Measurements from ENCODE around the gene FPR3. TPM values are rescaled to one million over a fixed set of nuclear protein-coding genes. Genes with fewer than 3 reads are reported as not detected.

Gene FPR3
- total RNA-seq, 1 experiment from 2014 or later: not detected

- intact Hi-C loops (cut with micrococcal nuclease; ENCODE audit: unreplicated experiment): no loop called here
- no peak overlapping the region for H3K4me3 Mint-ChIP-seq (ENCODE audit: low read depth, unreplicated experiment)
- CTCF ChIA-PET: interaction anchor here (0.6 kb wide), 1 partner anchor 70 kb away, joined by 7 read pairs; no protein-coding TSS in a partner anchor
Observed at GRCh38 chr19:51815043-51815442, 20.1 kb downstream of the FPR3 start.

DNA sequence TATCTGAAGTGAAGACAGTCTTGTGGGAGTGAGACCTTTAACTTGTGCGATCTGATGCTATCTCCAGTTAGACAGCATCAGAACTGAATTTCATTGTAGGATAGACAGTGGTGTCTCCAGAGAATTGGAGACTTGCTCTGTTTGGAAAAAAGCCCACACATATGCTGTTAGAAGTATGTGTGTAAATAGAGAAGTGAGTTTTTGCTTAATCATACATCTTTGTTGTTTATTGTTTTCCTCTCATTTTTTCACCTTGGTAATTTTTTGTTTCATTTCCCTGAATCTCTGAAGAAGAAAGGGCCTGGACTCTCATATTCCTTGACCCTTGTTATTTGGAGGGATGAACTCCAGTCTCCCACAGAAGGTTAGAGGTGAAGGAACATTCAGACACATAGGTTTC, 21.8 kb downstream of the FPR3 start:
- intact Hi-C loops (cut with micrococcal nuclease; ENCODE audit: unreplicated experiment): no loop called here
- H3K27ac Mint-ChIP-seq (ENCODE audit: unreplicated experiment): no peak overlapping the region
- H3K4me3 Mint-ChIP-seq (ENCODE audit: low read depth, unreplicated experiment): no peak overlapping the region
- no peaks in the 10 kb centered on the region for H3K36me3 Mint-ChIP-seq (ENCODE audit: insufficient read depth, unreplicated experiment)
- TF ChIP-seq, protein P1, sequence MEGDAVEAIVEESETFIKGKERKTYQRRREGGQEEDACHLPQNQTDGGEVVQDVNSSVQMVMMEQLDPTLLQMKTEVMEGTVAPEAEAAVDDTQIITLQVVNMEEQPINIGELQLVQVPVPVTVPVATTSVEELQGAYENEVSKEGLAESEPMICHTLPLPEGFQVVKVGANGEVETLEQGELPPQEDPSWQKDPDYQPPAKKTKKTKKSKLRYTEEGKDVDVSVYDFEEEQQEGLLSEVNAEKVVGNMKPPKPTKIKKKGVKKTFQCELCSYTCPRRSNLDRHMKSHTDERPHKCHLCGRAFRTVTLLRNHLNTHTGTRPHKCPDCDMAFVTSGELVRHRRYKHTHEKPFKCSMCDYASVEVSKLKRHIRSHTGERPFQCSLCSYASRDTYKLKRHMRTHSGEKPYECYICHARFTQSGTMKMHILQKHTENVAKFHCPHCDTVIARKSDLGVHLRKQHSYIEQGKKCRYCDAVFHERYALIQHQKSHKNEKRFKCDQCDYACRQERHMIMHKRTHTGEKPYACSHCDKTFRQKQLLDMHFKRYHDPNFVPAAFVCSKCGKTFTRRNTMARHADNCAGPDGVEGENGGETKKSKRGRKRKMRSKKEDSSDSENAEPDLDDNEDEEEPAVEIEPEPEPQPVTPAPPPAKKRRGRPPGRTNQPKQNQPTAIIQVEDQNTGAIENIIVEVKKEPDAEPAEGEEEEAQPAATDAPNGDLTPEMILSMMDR (IDR thresholded peaks at IDR 0.05; ENCODE audit: unreplicated experiment): no peak
- H3K4me1 Mint-ChIP-seq (ENCODE audit: low read depth, unreplicated experiment): no peaks in the 10 kb centered on the region
- H3K27me3 Mint-ChIP-seq (ENCODE audit: unreplicated experiment): no peaks in the 10 kb centered on the region
- no TSS peak for BruUV-seq (replicated peaks)
- peaks cover 18% of the 10 kb centered on the region for H3K9me3 Mint-ChIP-seq (ENCODE audit: low read depth, unreplicated experiment)
- CTCF ChIA-PET: no interaction called here
- no peak for DNase-seq

More at GRCh38 chr19:51815043-51815442, 20.1 kb downstream of the FPR3 start:
- TF ChIP-seq, protein P1 (IDR thresholded peaks at IDR 0.05; ENCODE audit: unreplicated experiment): no peak
- no TSS peak for BruUV-seq (replicated peaks)
- H3K9me3 Mint-ChIP-seq (ENCODE audit: low read depth, unreplicated experiment): peaks cover 19% of the 10 kb centered on the region
- H3K4me1 Mint-ChIP-seq (ENCODE audit: low read depth, unreplicated experiment): no peaks in the 10 kb centered on the region
- DNase-seq: no peak
- no peaks in the 10 kb centered on the region for H3K27me3 Mint-ChIP-seq (ENCODE audit: unreplicated experiment)
- H3K27ac Mint-ChIP-seq (ENCODE audit: unreplicated experiment): no peak overlapping the region
- no peaks in the 10 kb centered on the region for H3K36me3 Mint-ChIP-seq (ENCODE audit: insufficient read depth, unreplicated experiment)

- CTCF ChIA-PET: no interaction called here
- H3K27me3 Mint-ChIP-seq (ENCODE audit: unreplicated experiment): no peaks in the 10 kb centered on the region
- no peak for DNase-seq
- no peaks in the 10 kb centered on the region for H3K36me3 Mint-ChIP-seq (ENCODE audit: insufficient read depth, unreplicated experiment)
- intact Hi-C loops (cut with micrococcal nuclease; ENCODE audit: unreplicated experiment): no loop called here
- BruUV-seq (replicated peaks): no TSS peak
- H3K4me1 Mint-ChIP-seq (ENCODE audit: low read depth, unreplicated experiment): no peaks in the 10 kb centered on the region
- H3K4me3 Mint-ChIP-seq (ENCODE audit: low read depth, unreplicated experiment): no peak overlapping the region
- H3K27ac Mint-ChIP-seq (ENCODE audit: unreplicated experiment): no peak overlapping the region
- TF ChIP-seq, protein P1 (IDR thresholded peaks at IDR 0.05; ENCODE audit: unreplicated experiment): no peak
- peaks cover 22% of the 10 kb centered on the region for H3K9me3 Mint-ChIP-seq (ENCODE audit: low read depth, unreplicated experiment)
Observed at GRCh38 chr19:51820011-51820410, 25.1 kb downstream of the FPR3 start.

DNA sequence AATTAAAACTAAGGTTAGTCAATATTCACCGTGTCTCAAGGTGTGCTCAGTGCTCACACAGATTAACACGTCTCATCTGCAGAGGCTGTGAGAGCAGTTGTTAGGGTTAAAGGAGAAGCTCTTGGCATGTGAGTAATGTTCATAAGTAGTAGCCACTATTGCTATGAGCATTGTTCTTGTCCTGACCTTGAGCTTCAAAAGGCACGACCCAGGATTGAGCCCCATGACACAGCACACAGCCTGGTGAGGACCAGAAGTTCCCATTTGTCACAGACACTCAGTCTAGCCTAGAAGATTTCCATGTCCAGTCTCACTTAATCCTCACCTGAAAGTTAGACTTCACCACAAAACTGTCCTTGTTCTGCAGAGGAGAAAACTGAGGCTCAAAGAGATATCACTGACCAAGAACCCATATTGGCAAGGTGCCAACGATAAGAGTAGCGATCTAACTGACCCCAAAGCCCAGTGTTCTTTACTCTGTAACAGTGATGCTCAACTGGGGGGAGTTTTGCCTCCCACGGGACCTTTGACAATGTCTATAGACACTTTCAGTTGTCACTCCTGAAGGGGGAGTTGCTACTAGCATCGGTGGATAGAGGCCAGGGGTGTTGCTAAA, 26.0 kb downstream of the FPR3 start:
- CTCF ChIA-PET: interaction anchor here (0.6 kb wide), 2 partner anchors 415 to 419 kb away, joined by 3 read pairs; no protein-coding TSS in a partner anchor
- Mint-ChIP-seq H3K27ac (ENCODE audit: unreplicated experiment) (no peak overlapping the region), H3K4me3 (ENCODE audit: low read depth, unreplicated experiment) (no peak overlapping the region), H3K27me3 (ENCODE audit: unreplicated experiment) (no peaks in the 10 kb centered on the region), H3K4me1 (ENCODE audit: low read depth, unreplicated experiment) (no peaks in the 10 kb centered on the region), H3K36me3 (ENCODE audit: insufficient read depth, unreplicated experiment) (no peaks in the 10 kb centered on the region), H3K9me3 (ENCODE audit: low read depth, unreplicated experiment) (peaks cover 20% of the 10 kb centered on the region)
- no peak for DNase-seq
- intact Hi-C loops (cut with micrococcal nuclease; ENCODE audit: unreplicated experiment): no loop called here
- TF ChIP-seq, protein P1 (IDR thresholded peaks at IDR 0.05; ENCODE audit: unreplicated experiment): no peak
- BruUV-seq (replicated peaks): no TSS peak

All from Calu3 (cell line).